HUES48 (cell line): ENCODE measurements around the gene ACOT9.
A peak's percentile ranks its signal among the peaks of the same experiment; 100 is the strongest.
"Not testable (repeated sequence)": the region's sequence is repeated elsewhere in the genome, so short reads cannot be mapped to it uniquely, and the experiment has no call there.

ENCODE experiments used
- H3K27ac ChIP-seq: one replicate; pipeline ENCODE4 v1.7.0; 2013; ENCODE audit warnings: low read depth, low read length, inconsistent platforms
- H3K27me3 ChIP-seq: 2 replicates; pipeline ENCODE4 v1.6.1; 2013; ENCODE audit warnings: mild to moderate bottlenecking, low read length; ENCODE audit not compliant: control insufficient read depth, insufficient read depth
- H3K36me3 ChIP-seq: 2 replicates; pipeline ENCODE4 v1.6.1; 2013; ENCODE audit warnings: low read length; ENCODE audit not compliant: control insufficient read depth, insufficient read depth
- H3K4me1 ChIP-seq: 2 replicates; pipeline ENCODE4 v1.6.1; 2013; ENCODE audit warnings: mild to moderate bottlenecking, low read length; ENCODE audit not compliant: control insufficient read depth, insufficient read depth
- H3K4me3 ChIP-seq: 2 replicates; pipeline ENCODE4 v1.5.1; 2013; ENCODE audit warnings: mild to moderate bottlenecking, low read depth, low read length
- H3K9ac ChIP-seq: 2 replicates; pipeline ENCODE4 v1.6.1; 2013; ENCODE audit warnings: mild to moderate bottlenecking, low read depth, low read length, moderate library complexity
- H3K9me3 ChIP-seq: 2 replicates; pipeline ENCODE4 v1.6.1; 2013; ENCODE audit warnings: low read length; ENCODE audit not compliant: control insufficient read depth, insufficient read depth

ACOT9 gene

DNA sequence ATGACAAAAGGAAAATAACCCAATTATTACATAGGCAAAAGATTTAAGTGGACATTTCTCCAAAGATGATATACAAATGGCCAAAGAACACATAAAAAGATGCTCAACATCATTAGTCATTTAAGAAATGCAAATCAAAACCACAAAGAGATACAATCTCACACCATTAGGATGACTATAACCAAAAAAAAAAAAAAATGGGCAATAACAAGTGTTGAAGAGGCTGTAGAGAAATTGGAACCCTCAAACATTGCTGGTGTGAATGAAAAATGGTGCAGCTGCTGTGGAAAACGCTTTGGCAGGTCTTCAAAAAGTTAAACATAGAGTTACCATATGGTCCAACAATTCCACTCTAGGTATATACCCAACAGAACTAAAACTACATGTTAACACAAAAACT, 81.4 kb downstream of the ACOT9 start:
- H3K4me3 ChIP-seq, result no peak overlapping the region
- H3K27ac ChIP-seq, result no peak overlapping the region
- peaks cover 29% of the 10 kb centered on the region for H3K4me1 ChIP-seq
- H3K9me3 ChIP-seq, result no peaks in the 10 kb centered on the region
- H3K27me3 ChIP-seq, result no peaks in the 10 kb centered on the region
- H3K36me3 ChIP-seq, result no peaks in the 10 kb centered on the region
- no peak overlapping the region for H3K9ac ChIP-seq

DNA sequence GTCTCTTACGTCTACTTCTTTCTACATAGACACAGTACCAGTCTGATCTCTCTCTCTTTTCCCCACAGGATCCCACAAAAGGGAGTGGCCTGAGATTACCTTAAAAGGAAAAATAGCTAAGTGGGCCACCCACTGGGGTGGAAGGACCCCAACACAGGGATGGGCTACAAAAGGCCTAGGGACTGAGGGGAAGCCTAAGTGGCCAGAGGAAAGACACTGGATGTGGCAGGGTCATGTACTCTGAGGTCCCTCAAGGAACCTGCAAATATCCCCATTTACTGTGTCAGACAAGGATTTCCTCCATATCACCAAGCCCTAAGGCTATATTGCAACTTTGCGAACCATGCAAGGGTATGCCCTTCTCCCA, 82.3 kb downstream of the ACOT9 start:
- Histone ChIP-seq H3K27me3 (no peaks in the 10 kb centered on the region), H3K4me3 (no peak overlapping the region; the same call in 1 of the 2 replicates), H3K9ac (no peak overlapping the region), H3K36me3 (no peaks in the 10 kb centered on the region), H3K9me3 (no peaks in the 10 kb centered on the region), H3K27ac (peak overlapping the region; percentile 54), H3K4me1 (peaks cover 23% of the 10 kb centered on the region)

DNA sequence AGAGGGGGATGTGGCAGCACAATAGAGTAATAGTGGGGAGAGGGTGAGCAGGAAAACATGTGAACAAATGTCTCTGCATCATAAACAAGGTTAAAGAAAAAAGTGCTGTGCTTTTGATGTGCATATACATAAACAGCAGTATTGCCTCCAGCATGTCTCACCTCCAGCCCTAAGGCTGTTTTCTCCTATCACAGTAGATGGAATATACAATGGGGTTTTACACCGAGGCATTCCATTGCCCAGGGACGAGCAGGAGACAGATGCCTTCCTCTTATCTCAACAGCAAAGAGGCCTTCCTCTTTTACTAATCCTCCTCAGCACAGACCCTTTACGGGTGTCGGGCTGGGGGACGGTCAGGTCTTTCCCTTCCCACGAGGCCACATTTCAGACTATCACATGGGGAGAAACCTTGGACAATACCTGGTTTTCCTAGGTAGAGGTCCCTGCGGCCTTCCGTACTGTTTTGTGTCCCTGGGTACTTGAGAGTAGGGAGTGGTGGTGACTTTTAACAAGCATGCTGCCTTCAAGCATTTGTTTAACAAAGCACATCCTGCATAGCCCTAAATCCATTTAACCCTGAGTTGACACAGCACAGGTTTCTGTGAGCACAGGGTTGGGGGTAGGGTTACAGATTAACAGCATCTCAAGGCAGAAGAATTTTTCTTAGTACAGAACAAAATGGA, 82.9 kb downstream of the ACOT9 start:
- Histone ChIP-seq H3K4me3 (peak overlapping the region; percentile 9), H3K27ac (peak overlapping the region; percentile 65), H3K4me1 (peaks cover 23% of the 10 kb centered on the region), H3K9ac (peak overlapping the region; percentile 67)
- H3K36me3 ChIP-seq, H3K9me3 ChIP-seq, H3K27me3 ChIP-seq: not testable (repeated sequence)

DNA sequence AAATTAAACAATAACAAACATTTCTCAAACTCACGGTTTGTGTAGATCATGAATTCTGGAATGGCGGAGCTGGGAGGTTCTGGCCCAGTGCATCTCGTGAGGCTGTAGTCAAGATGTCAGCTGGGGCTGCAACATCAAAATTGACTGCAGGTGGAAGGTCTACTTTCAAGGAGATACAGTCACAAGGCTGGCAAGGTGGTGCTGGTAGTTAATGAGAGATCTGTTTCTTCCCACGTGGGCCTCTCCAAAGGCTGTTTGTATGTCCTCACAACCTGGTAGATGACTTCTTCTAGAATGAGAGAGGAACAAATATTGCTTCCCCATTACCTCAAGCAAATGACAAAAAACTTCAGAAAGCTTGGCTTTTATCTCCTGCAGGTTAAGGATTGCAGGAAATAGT, 83.7 kb downstream of the ACOT9 start:
- H3K4me1 ChIP-seq, result peaks cover 23% of the 10 kb centered on the region
- peak overlapping the region; percentile 67; the same call in 1 of the 2 replicates for H3K9ac ChIP-seq
- H3K27me3 ChIP-seq, result no peaks in the 10 kb centered on the region
- H3K27ac ChIP-seq, result peak overlapping the region; percentile 65
- H3K4me3 ChIP-seq, result peak overlapping the region; percentile 9
- no peaks in the 10 kb centered on the region for H3K9me3 ChIP-seq
- H3K36me3 ChIP-seq, result no peaks in the 10 kb centered on the region

DNA sequence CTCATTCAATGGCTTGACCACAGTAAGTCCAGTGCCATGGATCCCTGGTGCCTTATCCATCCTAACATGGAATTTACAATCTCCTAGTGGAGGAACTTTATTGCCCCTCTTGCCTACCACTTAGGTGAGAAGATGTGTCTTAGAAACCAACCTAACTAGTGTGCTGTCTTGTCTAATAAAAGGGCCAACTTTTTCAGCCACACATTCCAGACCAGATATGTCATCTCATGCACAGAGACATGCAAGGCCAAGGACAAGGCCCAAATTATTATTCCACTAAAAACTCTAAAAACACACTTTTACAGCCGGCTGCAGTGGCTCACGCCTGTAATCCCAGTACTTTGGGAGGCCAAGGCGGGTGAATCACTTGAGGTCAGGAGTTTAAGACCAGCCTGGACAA, 86.4 kb downstream of the ACOT9 start:
- H3K27me3 ChIP-seq, result no peaks in the 10 kb centered on the region
- peaks cover 2% of the 10 kb centered on the region; the same call in 1 of the 2 replicates for H3K36me3 ChIP-seq
- no peak overlapping the region for H3K27ac ChIP-seq
- H3K9ac ChIP-seq, result no peak overlapping the region
- peaks cover 23% of the 10 kb centered on the region for H3K4me1 ChIP-seq
- peaks cover 6% of the 10 kb centered on the region for H3K9me3 ChIP-seq
- no peak overlapping the region for H3K4me3 ChIP-seq

DNA sequence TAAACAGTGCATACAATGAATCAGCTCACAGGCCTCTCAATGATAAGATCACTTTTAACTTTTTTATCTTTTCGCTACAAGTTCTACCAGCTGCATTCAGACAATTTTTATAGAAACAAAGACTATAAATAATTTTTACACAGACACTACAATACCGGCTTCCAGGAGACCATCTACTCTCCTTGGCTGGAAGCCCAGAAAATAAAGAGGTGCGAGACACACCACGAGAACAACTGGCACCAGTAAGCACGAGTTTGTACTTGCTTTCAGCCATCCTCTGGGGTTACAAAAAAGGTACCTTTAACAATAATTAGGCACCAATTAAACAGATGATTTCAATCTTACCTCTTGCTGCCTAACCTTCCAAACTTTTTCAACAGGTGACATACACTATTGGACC, 87.0 kb downstream of the ACOT9 start:
- Histone ChIP-seq H3K4me3 (no peak overlapping the region), H3K27ac (no peak overlapping the region), H3K9ac (no peak overlapping the region), H3K36me3 (peaks cover 3% of the 10 kb centered on the region; the same call in 1 of the 2 replicates), H3K9me3 (peaks cover 10% of the 10 kb centered on the region), H3K27me3 (no peaks in the 10 kb centered on the region), H3K4me1 (peaks cover 19% of the 10 kb centered on the region)
